Tongue (tissue), 2 donors: ENCODE results near the gene CD177. TPM values are rescaled to one million over a fixed set of nuclear protein-coding genes. Genes with fewer than 3 reads are reported as not detected.
"Not testable (repeated sequence)": the region's sequence is repeated elsewhere in the genome, so short reads cannot be mapped to it uniquely, and the experiment has no call there.

Experiments used
- DNase-seq: peaks from one replicate; pipeline ENCODE4 v3.0.0-alpha.2; 2015
- total RNA-seq: library from RNA; depleted of rRNA; stranded (reverse); fragments of >200 nt; gene quantifications from one replicate; pipeline ENCODE4 v1.2.3, GENCODE V29; 2014

The CD177 gene
- 3.3 TPM for total RNA-seq

DNA sequence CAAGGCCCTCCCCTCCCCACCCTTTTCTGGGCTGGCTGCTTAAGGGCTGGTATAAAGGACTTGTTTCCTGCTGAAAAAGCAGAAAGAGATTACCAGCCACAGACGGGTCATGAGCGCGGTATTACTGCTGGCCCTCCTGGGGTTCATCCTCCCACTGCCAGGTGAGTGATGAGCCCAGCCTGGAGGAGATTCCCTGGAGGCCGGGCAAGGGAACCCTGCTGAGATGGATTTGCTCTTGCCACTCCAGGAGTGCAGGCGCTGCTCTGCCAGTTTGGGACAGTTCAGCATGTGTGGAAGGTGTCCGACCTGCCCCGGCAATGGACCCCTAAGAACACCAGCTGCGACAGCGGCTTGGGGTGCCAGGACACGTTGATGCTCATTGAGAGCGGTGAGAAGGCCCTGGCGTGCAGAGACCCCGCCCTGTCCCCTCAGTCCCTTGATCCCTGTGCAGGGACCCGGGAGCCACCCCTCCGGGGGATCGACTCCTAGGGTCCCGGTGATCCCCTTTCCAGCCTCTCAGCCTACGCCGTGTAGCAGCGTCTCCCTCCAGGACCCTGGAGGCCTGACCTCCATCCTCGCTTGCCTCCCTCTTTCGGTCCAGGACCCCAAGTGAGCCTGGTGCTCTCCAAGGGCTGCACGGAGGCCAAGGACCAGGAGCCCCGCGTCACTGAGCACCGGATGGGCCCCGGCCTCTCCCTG, at the start of gene CD177:
Gene CD177 (plus strand): TSS at position 81 of the 699 bp plus-strand sequence. CDS start 29 bp downstream, at position 110.
- no peak for DNase-seq

DNA sequence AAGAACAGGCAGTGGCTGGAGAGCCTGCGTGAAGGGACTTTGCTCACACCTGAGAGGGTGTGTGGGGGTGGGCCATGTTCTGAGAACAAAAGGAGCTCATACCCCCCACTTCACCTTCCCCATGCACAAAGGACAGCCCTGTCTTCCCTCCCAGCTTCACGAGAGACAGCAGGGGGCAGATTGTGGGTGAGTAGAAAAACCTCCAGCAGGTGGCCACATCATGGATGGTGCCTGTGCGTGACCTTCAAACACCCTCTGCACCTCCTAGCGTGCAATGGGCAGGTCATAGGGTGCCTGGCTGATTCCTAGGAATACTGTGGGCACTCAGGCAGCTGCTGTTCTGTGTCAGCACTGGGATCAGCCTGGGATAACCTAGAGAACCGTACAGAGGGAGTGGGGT, 47.8 kb upstream of the CD177 start:
- DNase-seq: no peak

- no peak for DNase-seq
Observed at GRCh38 chr19:43306097-43306496, 47.4 kb upstream of the CD177 start.

DNA sequence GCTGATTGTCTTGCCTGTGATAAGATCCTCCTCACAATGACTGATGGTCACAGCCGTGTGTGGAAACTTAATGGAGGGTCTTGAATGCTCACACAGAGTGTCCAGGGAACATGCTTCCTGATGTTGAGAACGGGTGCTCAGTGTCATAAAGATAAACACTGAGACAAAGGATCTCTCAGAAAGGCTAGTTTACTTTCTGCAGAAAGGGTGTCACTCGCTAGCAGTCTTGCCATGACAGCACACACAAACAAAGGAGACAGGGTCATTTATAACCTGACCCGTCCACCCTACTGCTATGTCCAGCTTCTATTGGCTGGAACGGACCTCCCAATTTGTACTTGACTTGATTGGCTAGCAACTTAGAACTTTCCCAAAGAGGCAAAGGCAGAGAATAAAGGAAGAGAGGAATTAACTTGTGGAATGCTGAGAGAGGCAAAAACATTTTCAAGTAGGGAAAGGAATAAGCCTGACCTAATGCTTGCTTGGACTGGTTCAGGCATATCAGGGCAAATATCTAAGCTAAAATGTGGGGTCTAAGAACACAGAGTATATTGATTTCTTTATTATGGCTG, 45.2 kb upstream of the CD177 start:
- no peak for DNase-seq

- DNase-seq: no peak
Observed at GRCh38 chr19:43309466-43309865, 44.0 kb upstream of the CD177 start.

DNA sequence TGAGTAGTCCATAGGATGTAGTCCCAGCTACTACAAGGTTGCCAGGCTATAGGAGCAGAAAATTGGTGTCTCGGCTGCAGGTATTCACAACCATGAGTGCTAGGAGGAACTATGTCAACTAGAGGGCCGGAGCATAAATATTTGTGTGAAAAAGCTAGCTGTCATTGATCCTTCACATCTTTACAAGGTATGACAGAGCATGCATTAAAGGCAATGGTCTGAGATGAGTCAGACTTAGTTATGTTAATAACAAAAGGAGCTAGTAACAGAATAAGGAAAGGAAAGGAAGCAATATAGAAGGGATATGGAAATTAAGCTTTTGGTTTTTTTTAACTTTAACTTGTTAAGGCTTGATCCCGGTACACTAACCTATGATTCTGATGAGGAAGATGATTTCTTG, 43.3 kb upstream of the CD177 start:
- DNase-seq: no peak

DNA sequence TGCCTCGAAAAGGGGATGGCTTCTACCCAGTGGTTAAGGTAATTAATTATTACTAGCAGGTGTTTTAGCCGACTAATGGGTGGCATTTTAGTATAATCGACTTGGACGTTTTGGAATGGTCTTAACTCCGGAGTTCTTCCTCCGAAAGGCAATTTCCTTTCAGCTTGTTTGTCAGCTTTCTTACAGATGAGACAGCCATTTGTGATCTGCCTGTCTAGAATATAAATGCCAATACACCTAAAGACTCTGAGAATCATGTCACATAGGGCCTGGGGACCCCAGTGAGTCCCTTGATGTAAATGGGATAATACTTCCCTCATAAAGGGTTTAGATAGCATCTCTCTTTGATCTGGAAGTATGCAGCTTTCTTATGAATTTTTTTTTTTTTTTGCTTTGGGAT, 42.2 kb upstream of the CD177 start:
- DNase-seq: no peak

GRCh38 chr19:43311706-43312105, 41.8 kb upstream of the CD177 start:
- DNase-seq: no peak

- no peak for DNase-seq
Observed at GRCh38 chr19:43313711-43314495, 39.6 kb upstream of the CD177 start.

DNA sequence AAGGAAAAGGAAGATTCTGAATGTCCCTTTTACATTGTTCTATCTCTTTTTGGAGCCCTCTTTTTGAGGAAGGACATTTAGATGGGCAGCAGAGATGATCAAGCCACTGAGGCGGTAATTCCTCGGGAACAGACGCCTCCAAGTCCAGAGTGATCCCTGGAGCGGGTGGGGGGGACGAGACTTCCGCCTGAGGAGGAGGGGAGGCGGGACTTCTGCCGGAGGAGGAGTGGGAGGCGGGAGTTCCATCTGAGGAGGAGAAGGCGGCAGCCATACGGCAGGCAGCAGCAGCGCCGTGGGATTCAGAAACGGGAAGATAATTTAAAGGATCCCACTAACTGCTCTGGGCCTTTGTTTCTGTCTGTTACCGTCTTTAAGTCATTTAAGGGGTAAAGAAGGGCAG, 37.6 kb upstream of the CD177 start:
- DNase-seq: no peak

- peak; percentile 5 for DNase-seq
Observed at GRCh38 chr19:43316591-43317319, 36.7 kb upstream of the CD177 start.

GRCh38 chr19:43318203-43318602, 35.3 kb upstream of the CD177 start:
- DNase-seq: no peak

DNA sequence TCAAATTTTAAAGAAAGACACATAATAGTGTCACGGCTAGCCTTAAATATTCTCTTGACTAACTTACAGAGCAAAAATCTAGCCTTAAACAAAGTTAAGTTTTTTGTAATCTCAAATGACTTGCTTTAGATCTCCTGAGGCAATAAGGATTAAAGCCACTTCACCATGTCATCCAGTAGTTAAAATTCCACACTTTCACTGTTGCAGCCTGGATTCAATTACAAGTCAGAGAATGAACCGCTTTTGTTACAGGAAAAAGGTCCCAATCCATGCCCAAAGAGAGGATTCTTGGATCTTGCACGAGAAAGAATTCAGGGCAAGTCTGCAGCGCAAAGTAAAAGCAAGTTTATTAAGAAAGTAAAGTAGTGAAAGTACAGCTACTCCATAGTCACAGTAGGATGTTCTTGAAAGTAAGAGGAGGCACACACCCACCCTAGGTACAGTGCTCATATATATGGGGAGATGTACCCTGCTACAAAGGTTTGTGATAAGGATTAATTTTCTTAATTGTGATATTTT, 34.6 kb upstream of the CD177 start:
- DNase-seq: no peak

DNA sequence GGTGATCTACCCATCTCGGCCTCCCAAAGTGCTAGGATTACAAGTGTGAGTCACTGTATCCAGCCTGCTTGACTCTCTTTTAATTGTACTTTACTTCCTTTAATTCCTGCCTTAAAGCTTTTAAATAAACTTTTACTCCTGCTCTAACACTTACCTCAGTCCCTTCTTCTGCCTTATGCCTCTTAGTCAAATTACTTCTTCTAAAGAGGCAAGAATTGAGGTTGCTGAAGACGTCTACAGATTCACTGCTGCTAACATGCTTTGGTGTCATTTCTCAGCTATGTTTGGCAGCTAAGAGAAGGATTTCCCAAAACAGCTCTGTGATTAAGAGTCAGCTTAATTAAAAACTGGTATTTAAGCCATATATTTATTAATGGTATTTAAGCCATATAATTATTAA, 32.9 kb upstream of the CD177 start:
- no peak for DNase-seq

GRCh38 chr19:43326761-43327160, 26.7 kb upstream of the CD177 start:
- DNase-seq: not testable (repeated sequence)

- DNase-seq: not testable (repeated sequence)
Observed at GRCh38 chr19:43328561-43328960, 24.9 kb upstream of the CD177 start.

GRCh38 chr19:43329049-43329448, 24.4 kb upstream of the CD177 start:
- DNase-seq: not testable (repeated sequence)

GRCh38 chr19:43329989-43330388, 23.5 kb upstream of the CD177 start:
- DNase-seq: no peak

DNA sequence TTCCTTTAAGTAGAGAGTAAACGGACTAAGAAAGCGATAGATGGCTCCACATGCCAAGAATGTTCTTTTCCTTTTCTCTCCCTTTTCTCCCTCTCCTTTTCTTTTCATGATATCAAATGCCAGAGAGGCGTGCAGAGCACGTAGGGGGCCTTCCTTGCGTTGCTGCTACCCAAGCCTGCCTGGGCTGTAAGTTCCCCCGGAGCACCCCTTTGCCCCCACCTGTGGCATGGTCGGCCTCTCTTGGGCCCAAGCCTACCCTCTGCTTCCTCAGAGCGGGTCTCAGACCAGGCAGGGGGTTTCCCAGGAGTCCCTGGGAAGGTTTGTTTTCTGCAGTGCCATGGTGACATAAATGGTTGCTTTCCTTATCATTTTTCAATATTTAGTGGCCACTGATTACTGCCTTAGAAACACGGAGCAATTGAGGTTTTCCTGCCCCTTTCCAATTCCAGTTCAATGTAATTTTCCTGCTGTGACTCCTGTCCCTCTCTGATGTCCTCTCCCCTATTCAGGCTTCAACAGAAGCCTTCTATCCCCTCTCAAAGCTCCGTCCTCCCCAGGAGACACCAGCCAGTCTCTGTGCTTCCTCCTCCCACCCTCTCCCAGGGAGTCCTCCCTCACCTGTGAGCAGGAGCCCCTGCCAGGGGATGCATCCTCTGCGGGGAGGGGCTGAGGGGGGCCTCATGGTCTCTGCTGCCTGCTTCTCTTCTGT, 22.6 kb upstream of the CD177 start:
- DNase-seq: no peak

DNA sequence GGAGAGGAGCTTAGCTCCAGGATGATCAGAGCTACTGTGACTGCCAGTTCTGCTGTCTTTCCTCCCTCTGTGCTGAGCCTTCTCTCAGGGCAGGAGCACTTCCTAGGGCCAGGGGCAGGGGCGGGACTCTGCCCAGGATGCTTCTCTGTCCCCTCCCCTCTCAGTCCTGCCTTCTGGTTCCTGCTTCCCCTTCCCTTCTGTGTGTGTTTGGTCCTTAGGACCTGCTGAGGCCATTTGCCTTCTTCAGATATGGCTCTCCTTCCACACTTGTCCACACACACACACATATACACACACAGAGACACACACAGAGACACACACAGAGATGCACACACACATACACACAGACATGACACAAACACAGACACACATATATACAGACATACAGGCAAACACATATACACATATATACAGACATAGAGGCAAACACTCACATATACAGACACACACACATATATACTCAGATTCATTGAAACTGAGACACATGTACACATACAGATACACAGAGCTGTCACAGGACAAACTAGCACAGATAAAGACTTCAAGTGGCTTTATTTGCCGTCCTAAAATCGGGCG, 22.0 kb upstream of the CD177 start:
- no peak for DNase-seq
